ENCODE data around the gene ANKRD53. TPM values are rescaled to one million over a fixed set of nuclear protein-coding genes. Genes with fewer than 3 reads are reported as not detected.

The ANKRD53 gene
- polyA plus RNA-seq, 2 of the 4 experiments (the other 2 are of a cell fraction), result not detected

GRCh38 chr2:70946832-70947442, 31.5 kb upstream of the ANKRD53 start:
- no peak overlapping the region for H3K4me2 ChIP-seq
- no peak overlapping the region for H3K4me3 ChIP-seq
- H3K27ac ChIP-seq, result no peak overlapping the region

GRCh38 chr2:70947556-70948184, 30.8 kb upstream of the ANKRD53 start:
- no peak for FAIRE-seq
- Histone ChIP-seq H3K27ac (peak overlapping the region; percentile 12 to 76; a peak in 4 of 6 replicates), H3K4me1 (peaks cover 13% of the 10 kb centered on the region; the same call in 2 of the 3 replicates), H3K4me2 (peak overlapping the region; percentile 71), H3K9me3 (no peaks in the 10 kb centered on the region), H3K4me3 (peak overlapping the region; percentile 4; the same call in 1 of the 3 replicates)
- CTCF ChIA-PET, result interaction anchor here (0.8 to 18.9 kb wide), 45 partner anchors 8 to 644 kb away, joined by 3 to 512 read pairs (median 5); partner anchors contain the start of genes ATP6V1B1, FAM136A and FIGLA
- POLR2A ChIA-PET, result interaction anchor here (1.0 kb wide), 1 partner anchor 76 kb away, joined by 4 read pairs; no protein-coding TSS in a partner anchor
- DNase-seq (ENCODE audit: low read depth in 1 of 2, low spot score in 1 of 2), result no peak
- no peak for TF ChIP-seq NPAS2 (CRISPR knock-in tag; IDR thresholded peaks at IDR 0.05; ENCODE audit: borderline replicate concordance)
- TF ChIP-seq, protein P1, sequence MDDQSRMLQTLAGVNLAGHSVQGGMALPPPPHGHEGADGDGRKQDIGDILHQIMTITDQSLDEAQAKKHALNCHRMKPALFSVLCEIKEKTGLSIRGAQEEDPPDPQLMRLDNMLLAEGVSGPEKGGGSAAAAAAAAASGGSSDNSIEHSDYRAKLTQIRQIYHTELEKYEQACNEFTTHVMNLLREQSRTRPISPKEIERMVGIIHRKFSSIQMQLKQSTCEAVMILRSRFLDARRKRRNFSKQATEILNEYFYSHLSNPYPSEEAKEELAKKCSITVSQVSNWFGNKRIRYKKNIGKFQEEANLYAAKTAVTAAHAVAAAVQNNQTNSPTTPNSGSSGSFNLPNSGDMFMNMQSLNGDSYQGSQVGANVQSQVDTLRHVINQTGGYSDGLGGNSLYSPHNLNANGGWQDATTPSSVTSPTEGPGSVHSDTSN (IDR thresholded peaks at IDR 0.05), result no peak
- TF ChIP-seq ZSCAN20 (CRISPR knock-in tag; IDR thresholded peaks at IDR 0.05), result no peak
- TF ChIP-seq TP53 (CRISPR knock-in tag; IDR thresholded peaks at IDR 0.05), result no peak
- no peak for TF ChIP-seq NFE2L2 (conservative IDR thresholded peaks at IDR 0.05; ENCODE audit: low read length)
- TF ChIP-seq EP300 (IDR thresholded peaks at IDR 0.05), result no peak
- TF ChIP-seq MAFK (IDR thresholded peaks at IDR 0.05; ENCODE audit: partially characterized antibody), result no peak
- no peak for TF ChIP-seq RFX5 (IDR thresholded peaks at IDR 0.05)
- TF ChIP-seq, protein P2, sequence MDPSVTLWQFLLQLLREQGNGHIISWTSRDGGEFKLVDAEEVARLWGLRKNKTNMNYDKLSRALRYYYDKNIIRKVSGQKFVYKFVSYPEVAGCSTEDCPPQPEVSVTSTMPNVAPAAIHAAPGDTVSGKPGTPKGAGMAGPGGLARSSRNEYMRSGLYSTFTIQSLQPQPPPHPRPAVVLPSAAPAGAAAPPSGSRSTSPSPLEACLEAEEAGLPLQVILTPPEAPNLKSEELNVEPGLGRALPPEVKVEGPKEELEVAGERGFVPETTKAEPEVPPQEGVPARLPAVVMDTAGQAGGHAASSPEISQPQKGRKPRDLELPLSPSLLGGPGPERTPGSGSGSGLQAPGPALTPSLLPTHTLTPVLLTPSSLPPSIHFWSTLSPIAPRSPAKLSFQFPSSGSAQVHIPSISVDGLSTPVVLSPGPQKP (IDR thresholded peaks at IDR 0.05; ENCODE audit: low read depth, low read length), result no peak
- TF ChIP-seq, protein P3, sequence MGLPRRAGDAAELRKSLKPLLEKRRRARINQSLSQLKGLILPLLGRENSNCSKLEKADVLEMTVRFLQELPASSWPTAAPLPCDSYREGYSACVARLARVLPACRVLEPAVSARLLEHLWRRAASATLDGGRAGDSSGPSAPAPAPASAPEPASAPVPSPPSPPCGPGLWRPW (IDR thresholded peaks at IDR 0.05), result no peak
- no peak for TF ChIP-seq ESRRA (IDR thresholded peaks at IDR 0.05; ENCODE audit: borderline replicate concordance, low read length)
- TF ChIP-seq SMC3 (IDR thresholded peaks at IDR 0.05), result no peak
- no peak for TF ChIP-seq CEBPB (IDR thresholded peaks at IDR 0.05)
- TF ChIP-seq EHF (CRISPR knock-in tag; IDR thresholded peaks at IDR 0.05), result no peak
- no peak for TF ChIP-seq FOXS1 (CRISPR knock-in tag; IDR thresholded peaks at IDR 0.05)
- peak; percentile 4 to 50; a peak in 3 of 6 replicates for ATAC-seq
- 68% methylated on average over 11 of the region's 11 CpGs for WGBS (ENCODE audit: missing lambda C conversion rate)

More at GRCh38 chr2:70946832-70947442, 31.5 kb upstream of the ANKRD53 start:
- ChIA-PET CTCF (interaction anchor here (0.7 to 18.9 kb wide), 43 partner anchors 8 to 644 kb away, joined by 3 to 512 read pairs (median 5); partner anchors contain the start of genes ATP6V1B1, FAM136A and FIGLA), POLR2A (no interaction called here)
- H3K9me3 ChIP-seq, result no peaks in the 10 kb centered on the region
- H3K4me1 ChIP-seq, result peaks cover 13% of the 10 kb centered on the region; the same call in 2 of the 3 replicates
- no peak for FAIRE-seq
- WGBS (ENCODE audit: missing lambda C conversion rate), result 31% methylated on average over 8 of the region's 8 CpGs
- TF ChIP-seq FOSB (CRISPR knock-in tag; IDR thresholded peaks at IDR 0.05) (no peak), RAD21 (conservative IDR thresholded peaks at IDR 0.05 in 1 of 2, IDR thresholded peaks at IDR 0.05 in 1 of 2) (peak; percentile 79 to 82), MAFK (IDR thresholded peaks at IDR 0.05; ENCODE audit: partially characterized antibody) (no peak), SMC3 (IDR thresholded peaks at IDR 0.05) (peak; percentile 79), RARB (CRISPR knock-in tag; IDR thresholded peaks at IDR 0.05) (no peak)
- TF ChIP-seq, protein P4, sequence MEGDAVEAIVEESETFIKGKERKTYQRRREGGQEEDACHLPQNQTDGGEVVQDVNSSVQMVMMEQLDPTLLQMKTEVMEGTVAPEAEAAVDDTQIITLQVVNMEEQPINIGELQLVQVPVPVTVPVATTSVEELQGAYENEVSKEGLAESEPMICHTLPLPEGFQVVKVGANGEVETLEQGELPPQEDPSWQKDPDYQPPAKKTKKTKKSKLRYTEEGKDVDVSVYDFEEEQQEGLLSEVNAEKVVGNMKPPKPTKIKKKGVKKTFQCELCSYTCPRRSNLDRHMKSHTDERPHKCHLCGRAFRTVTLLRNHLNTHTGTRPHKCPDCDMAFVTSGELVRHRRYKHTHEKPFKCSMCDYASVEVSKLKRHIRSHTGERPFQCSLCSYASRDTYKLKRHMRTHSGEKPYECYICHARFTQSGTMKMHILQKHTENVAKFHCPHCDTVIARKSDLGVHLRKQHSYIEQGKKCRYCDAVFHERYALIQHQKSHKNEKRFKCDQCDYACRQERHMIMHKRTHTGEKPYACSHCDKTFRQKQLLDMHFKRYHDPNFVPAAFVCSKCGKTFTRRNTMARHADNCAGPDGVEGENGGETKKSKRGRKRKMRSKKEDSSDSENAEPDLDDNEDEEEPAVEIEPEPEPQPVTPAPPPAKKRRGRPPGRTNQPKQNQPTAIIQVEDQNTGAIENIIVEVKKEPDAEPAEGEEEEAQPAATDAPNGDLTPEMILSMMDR (IDR thresholded peaks at IDR 0.05), result peak; percentile 95
- ATAC-seq, result peak; percentile 55 to 67; a peak in 5 of 6 replicates
- DNase-seq (ENCODE audit: low read depth in 1 of 2, low spot score in 1 of 2), result peak; percentile 38 to 71
